T-helper 2 cell treated with Interferon-gamma antibody and Interleukin-4, amounts not matched to agents 100 ng/mL and 5 ng/mL, for 36 hours (primary cell): ENCODE data around the gene ZBTB24. TPM values are rescaled to one million over a fixed set of nuclear protein-coding genes. Genes with fewer than 3 reads are reported as not detected.

ENCODE experiments used
- intact Hi-C: fragments of 100-400 bp; cut with micrococcal nuclease; formaldehyde crosslinking; loops from one replicate; pipeline ENCODE4 v1.15.1; 2023
- total RNA-seq: library from RNA; stranded (reverse); gene quantifications from 2 replicates; pipeline ENCODE4 v1.2.3, GENCODE V29; 2022

The ZBTB24 gene
- total RNA-seq, 1 donor from 2014 or later: 25.0 TPM

DNA sequence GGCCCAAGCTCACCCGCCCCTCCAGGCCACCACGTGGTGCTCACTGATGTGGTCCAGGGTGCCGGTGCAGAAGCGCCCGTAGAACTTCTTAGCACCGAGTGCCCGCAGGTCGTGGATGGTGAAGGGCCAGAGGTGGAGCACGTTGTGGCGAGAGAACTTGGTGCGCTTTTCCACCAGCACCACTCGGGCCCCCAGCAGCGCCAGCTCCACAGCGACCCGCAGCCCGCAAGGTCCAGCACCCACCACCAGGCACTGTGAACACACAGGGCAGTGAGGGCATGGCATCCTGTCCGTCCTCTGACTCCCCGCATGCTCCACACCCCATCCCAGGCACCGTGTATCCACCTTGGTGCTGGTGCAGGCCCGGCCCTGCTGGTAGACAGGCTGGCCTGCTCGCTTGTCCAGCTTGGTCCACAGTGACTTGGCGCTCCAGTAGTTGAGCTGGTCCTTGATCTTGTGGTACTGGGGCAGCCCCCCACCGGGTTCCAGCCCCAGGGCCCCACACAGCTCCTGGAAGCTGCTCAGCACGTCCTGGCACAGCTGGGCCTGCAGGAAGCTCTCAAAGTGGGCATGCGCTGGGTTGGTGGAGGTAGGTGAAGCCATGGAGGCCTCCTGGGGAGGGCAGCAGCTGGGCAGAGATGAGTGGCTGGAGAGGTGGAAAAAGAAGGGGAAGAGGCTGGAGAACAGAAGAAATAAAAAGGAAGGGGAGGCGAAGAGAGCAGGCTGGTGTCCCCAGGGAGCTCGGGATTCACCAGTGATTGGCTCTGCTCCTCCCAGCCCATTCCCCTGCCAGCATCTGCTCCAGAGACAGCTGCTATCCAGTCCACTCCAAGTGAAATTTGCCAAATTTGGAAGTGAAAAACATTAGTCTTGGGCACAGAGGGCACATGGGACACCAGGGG lies 29.2 kb downstream of the ZBTB24 start:
- intact Hi-C loops: loop anchor here (1.0 to 2.0 kb wide), 4 partner anchors 13 to 237 kb away; partner anchors contain the start of genes AK9 and FIG4

DNA sequence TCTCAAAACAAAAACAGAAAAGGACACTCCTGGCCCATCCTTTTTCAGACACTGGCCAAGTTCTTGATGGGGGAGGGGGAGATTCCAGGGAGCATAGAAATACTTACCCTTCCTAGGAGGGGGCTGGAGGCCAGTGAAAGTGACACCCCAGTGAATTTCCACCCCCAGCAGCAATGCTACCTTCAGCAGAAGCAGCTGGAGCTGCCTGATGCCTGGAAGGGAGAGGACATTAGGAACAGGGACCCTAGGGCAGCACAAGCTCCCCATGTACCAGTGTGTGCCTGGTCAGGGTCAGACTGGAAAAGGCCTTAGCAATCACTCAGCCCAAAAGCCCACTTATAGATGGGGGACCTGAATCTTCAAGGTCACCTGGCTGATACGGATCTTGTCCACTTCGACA lies 29.9 kb downstream of the ZBTB24 start:
- intact Hi-C loops: no loop called here

DNA sequence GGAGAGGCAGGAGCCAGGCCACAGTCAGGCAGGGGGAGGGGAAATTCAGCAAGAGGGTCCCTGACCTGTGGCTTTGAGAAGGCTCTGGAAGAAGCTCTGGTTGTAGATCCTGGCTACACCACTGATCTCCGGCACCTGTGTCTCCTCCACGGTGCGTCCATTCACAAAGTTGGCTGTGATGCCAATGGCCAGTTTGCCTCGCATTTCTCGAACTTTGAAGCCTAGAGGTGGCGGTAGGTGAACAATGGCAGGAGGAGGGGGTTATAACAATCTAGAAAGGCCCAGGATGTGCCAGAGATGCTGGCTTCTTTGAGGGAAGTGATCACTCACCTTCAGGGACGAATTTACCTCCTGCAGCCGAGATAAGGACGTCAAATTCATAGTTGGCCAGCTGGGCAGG lies 30.8 kb downstream of the ZBTB24 start:
- intact Hi-C loops: no loop called here

DNA sequence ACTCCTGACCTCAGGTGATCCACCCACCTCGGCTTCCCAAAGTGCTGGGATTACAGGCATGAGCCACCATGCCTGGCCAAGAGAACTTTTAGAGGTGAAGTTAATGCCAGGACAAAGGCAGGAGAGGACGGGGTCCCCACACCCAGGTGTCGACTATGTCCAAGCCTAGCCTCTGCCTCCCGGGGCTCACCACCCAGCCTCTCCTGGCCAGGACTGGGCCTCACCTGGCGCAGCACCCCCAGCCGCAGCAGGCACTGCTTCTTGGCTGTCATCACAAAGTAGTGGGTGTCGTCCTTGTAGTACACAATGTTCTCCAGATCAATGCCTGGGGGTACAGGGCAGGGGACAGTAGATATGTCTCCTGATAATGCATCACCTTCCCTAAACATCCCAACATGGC lies 31.6 kb downstream of the ZBTB24 start:
- intact Hi-C loops: no loop called here

DNA sequence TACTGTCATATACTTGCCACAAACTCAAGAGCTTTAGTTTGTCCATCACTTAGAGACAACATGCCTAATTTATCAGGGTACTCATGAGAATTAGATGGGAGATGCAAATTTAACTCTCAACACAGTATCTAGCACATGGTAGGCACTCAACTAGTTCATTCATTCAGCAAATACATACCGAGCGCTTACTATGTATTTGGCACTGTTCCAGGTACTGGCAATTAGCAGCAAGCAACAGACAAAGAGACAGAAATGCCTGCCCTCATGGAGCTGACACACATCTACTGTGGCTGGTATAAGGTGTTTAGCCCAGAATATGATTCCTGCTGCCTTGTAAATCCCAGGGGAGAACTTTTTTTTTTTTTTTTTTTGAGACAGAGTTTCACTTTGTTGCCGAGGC lies 32.2 kb downstream of the ZBTB24 start:
- intact Hi-C loops: no loop called here

DNA sequence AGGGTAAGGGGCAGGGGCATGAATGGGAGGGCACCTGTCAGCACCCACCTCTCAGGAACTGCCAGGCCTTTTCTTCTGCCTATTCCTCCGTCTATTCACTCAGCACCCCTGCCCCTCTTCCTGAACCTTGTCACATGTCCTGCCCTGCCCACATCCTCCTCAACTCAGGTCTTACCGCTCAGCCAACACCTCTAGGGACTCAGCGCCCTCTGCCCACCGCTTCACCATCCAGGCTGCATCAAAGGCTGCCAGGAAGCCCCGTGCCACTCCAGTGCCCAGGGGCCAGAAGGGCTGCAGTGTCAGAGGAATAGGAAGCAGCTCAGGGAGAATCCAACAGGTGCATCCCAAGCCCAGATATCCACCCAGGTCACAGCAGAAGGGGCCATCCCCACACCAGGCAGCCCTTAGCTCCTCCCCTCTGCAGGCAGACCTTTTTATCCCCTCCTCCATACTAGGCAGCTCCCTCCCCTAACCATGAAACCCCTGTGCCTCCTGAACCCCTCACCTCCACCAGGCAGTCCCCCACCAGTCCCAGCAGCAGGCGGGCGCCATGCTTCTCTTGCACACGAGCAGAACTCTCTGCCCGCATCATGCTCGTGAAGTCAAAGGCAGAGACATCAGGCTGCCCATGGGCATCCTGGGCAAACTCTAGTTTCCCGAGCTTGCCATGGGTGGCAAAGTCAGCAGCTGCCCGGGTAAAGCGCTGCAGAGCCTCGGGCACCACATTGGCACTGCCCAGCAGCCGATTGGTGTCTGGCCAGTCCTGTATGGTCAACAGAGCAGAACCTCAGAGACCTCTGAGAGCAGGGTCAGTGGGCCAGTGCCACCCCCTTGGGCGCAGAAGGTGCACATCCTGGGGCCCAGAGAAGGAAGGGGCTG lies 33.0 kb downstream of the ZBTB24 start:
- intact Hi-C loops: loop anchor here (10.0 kb wide), 1 partner anchor 265 kb away; no protein-coding TSS in a partner anchor

DNA sequence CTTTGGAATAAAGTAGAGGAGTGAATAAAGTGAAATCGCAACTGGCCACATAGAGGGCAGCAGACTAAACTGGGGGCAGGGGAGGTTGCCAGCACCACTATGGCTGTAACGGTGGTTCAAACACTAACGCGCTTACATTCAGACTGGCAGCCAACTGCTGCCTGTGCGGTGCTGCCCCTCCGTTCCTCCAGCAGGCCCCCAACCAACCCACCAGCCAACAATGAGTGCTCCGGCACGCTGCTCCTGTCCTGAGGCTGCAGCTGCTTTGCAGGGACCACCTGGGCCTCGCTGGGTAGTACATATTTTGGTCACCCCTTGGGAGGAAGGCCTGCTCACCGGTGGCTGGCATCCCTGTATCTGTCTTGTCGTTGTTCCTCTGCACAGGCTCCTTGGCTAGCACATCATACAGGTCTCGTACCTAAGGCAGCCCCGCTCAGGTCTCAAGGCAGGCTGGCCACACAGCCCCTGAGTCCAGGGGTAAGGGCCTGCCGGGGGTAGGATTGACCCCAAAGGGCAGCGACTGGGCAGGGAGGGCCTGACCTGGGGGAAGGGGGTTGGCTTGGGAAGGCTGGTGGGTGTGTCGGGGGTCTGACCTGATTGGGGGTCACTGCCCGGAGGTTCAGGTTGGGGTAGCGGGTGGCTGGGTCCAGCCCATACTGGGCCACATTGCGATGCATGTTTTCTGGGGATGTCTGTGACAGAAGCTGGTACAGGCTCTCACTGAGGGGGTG lies 33.8 kb downstream of the ZBTB24 start:
- intact Hi-C loops: loop anchor here (10.0 kb wide), 1 partner anchor 264 kb away; no protein-coding TSS in a partner anchor

DNA sequence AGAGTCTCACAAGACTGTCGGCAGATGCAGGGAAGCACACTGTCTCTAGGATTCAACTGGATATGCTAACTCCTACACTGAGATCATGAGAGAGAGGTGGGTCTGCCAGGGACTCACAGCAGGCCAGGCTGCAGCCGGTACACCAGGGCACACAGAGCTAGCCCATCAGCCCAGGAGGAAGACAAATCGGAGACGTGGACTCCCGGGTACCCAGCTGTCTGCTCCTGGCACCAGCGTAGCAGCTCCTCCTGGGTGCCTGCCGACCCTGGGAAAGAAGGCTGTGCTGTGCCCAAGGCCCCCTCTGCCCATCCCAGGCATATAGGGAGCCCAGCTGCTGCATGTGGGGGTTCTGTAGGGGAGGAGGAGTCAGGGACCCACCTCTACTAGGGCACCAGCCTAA lies 34.4 kb downstream of the ZBTB24 start:
- intact Hi-C loops: loop anchor here (10.0 kb wide), 1 partner anchor 264 kb away; no protein-coding TSS in a partner anchor

DNA sequence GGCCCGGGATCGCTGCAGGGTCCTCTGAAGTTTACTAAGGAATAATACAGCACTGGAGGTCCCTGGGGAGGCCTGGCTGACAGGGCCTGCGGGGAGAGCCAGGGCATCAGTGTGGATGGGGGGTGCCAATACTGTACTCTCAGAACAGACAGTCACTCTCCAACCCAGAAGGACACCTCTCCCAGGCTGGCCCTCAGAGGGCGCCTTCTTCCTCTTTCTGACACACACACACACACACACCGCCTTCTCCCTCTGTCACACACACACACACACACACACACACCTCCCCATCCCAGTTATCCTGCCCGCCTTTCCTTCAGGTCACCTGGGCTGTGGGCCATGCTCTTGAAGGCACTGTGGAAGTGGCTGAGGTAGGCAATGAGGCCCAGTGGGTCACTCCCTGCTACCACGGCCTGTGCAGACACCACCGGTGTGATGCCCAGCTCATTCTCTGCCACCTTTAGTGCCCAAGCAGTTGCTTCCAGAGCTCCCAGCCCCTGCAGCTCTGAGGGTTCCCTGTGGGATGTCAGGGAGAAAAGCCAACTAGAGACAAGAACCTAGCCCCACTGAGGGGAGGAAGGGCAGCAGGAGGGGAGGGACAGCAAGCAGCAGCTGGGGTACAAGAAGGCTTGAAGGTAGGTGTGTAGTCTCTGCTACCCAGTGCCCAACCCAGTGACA lies 35.0 kb downstream of the ZBTB24 start:
- intact Hi-C loops: loop anchor here (10.0 kb wide), 1 partner anchor 263 kb away; no protein-coding TSS in a partner anchor

DNA sequence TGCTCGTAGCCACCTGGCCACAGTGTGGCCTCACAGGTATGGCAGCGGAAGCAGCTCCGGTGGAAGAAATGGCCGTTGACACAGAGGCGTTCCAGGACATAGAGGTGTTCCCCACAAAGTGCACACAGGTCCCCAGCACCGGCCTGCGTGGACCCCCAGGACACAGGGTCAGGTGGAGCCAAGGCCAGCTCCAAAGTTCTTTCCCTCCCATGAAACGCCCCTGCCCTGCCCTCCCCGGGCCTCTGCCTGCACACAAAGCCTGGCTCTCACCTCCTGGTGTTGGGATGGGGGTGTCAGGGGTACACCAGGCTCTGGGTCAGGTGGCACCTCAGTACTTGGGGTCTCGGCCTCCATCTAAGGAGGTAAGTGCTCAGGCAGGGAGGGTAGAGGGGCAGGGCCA lies 35.9 kb downstream of the ZBTB24 start:
- intact Hi-C loops: loop anchor here (10.0 kb wide), 1 partner anchor 262 kb away; no protein-coding TSS in a partner anchor

DNA sequence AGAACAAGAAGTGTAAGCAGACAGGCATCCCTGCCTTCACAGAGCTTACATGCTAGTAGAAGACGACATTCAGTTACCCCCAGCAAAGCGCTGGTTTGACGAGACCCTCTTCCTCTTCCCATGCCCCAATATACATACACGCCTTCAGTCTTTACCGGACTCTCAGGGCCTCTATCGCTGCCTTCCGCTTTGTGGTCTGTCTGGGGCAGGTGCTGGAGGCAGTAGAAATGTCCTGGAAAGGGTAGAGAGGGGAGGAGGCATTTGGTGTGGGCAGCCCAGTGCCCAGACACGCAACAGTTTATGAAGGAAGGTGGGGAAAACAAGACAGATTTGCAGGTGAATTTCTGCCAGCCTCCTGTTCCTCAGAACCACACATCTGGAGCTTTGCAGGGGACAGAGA lies 36.5 kb downstream of the ZBTB24 start:
- intact Hi-C loops: loop anchor here (10.0 kb wide), 1 partner anchor 262 kb away; no protein-coding TSS in a partner anchor

DNA sequence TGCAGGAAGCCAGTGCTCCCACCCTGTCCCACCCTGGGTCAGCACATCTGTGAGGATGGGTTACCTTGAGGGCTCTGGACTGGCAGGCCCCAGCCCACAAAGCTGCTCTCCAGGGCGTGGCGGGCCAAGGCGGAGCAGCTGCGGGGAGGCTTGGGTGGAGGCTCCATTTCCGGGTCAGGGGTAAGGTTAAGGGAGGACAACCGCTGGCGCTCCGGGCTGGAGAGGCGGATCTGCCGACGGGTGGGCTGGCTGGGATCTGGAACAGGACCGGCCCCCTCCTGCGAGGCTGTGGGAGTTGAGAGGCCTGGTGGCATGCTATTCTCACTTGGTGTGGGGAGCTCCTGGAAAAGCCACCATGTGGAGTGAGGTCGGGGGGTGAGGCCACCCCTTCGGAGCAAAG lies 36.9 kb downstream of the ZBTB24 start:
- intact Hi-C loops: loop anchor here (10.0 kb wide), 1 partner anchor 261 kb away; no protein-coding TSS in a partner anchor

DNA sequence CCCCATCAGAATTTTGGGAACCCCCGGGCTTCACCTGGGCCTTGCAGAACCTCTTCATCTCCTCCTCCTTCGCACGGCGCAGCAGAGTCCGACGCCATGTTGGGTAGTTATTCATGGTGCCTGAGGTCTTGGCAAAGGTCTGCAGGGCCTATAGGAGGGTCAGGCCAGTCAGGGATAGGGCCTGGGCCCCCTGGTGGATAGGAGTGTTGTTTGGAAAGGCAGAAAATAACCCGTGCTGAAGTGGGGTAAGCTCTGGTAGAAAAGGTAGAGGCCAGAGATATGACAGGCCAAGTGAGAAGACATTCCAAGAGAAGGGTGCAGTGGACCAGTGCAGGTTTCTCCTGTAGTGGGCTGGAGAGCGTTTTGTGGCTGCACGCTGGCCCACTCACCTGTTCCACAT lies 37.6 kb downstream of the ZBTB24 start:
- intact Hi-C loops: loop anchor here (10.0 kb wide), 1 partner anchor 261 kb away; no protein-coding TSS in a partner anchor

DNA sequence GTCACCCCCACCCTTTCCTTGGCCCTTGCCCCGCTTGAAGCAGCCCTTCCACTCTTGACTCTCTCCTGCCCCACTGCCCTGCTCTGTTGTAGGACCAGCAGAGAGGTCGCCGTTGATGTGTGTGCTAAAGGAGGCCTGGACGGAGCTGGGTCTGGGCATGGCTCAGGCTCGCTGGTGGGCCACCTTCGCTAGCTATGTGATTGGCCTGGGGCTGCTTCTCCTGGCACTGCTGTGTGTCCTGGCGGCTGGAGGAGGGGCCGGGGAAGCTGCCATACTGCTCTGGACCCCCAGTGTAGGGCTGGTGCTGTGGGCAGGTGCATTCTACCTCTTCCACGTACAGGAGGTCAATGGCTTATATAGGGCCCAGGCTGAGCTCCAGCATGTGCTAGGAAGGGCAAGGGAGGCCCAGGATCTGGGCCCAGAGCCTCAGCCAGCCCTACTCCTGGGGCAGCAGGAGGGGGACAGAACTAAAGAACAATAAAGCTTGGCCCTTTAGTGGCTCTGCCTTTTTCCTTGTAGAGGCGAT lies 39.5 kb downstream of the ZBTB24 start:
- intact Hi-C loops: loop anchor here (10.0 kb wide), 1 partner anchor 259 kb away; no protein-coding TSS in a partner anchor

DNA sequence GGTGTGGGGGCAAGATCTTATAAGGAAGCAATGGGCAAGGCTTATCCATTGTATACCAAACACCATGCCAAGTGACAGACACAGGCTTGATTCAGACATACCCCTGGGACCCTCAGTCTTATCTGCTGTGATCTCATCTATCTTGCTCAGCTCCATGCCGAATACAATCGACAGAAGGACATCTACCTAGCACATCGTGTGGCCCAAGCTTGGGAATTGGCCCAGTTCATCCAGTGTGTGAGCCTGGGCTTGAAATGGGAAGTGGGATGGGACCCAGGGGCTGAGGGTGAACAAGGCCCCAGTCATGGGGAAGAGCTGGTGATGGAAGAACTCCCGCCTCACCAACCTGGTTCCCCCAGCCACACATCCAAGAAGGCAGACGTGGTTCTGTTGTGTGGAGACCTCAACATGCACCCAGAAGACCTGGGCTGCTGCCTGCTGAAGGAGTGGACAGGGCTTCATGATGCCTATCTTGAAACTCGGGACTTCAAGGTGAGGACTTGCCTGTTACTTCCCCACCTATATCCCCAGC lies 40.6 kb downstream of the ZBTB24 start:
- intact Hi-C loops: loop anchor here (10.0 kb wide), 1 partner anchor 258 kb away; no protein-coding TSS in a partner anchor

DNA sequence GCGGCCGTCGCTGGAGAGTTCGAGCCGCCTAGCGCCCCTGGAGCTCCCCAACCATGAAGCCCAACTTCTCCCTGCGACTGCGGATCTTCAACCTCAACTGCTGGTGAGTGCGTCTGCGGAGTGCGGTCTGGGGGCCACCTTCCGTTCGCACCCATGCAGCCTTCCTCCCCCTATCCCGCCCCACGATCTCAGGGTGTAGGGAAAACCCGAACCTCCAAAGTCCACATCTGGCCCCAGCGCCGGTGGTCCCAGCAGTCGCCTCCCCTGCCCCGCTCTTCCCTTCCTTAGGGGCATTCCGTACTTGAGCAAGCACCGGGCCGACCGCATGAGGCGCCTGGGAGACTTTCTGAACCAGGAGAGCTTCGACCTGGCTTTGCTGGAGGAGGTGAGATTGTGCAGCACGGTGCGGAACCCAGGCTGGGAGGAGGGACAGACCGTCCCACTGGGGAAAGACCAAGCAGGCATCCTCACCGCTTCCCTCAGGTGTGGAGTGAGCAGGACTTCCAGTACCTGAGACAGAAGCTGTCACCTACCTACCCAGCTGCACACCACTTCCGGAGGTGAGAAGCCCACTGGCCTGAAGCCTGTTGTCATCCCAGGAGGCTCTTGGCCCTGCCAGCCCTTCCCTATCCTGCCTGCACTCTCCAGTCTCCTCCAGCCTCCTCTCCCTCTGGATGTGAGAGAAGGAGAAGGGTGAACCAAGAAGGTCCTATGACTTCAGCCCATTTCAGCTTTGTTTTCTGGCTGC lies 41.8 kb downstream of the ZBTB24 start:
- intact Hi-C loops: loop anchor here (1.0 to 10.0 kb wide), 2 partner anchors 13 to 256 kb away; no protein-coding TSS in a partner anchor

DNA sequence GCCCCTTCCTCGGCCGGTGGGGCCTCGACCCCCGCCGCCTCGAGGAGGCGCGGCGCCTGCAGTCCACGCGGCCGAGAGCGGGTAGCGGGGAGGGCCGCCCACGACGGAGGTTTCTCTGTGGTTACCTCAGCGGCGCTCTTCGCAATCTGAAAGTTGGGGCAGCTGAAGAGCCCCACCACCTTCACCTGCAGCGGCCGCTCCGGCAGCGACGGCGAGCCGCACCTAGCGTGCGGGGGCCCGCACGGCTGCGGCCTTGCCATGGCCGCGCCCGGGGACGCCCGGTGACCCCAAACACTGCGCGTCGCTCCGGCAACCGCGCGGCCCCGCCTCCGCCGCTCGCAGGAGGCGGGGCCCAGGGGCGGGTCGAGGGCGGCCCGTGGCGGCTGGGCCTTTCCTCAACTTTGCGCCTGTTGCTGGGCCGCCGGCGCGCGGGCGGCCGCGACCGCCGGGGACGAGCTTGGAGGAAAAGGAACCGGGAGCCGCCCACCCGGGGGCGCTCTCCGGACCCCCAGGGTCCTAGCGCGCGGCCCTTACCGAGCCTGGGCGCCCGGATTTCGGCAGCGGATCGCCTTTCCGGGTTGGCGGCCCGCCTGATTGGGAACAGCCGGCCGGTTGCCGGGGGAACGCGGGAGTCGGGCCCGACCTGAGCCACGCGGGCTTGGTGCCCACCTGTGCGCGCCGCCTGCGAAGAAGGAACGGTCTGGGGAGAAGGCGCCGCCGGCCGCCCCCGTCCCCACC lies 42.5 kb downstream of the ZBTB24 start, which contains the start of the genes PPIL6 and SMPD2:
Gene PPIL6, minus strand, starts transcription at position 298 of the 738 bp plus-strand sequence. Its CDS starts 38 bp downstream, at position 260.
Gene SMPD2, plus strand, starts transcription at position 394 of the 738 bp plus-strand sequence. CDS start 398 bp downstream, outside the sequence.
- intact Hi-C loops: loop anchor here (1.0 to 10.0 kb wide), 5 partner anchors 14 to 256 kb away; partner anchors contain the start of genes AK9, CD164, FIG4 and ZBTB24

DNA sequence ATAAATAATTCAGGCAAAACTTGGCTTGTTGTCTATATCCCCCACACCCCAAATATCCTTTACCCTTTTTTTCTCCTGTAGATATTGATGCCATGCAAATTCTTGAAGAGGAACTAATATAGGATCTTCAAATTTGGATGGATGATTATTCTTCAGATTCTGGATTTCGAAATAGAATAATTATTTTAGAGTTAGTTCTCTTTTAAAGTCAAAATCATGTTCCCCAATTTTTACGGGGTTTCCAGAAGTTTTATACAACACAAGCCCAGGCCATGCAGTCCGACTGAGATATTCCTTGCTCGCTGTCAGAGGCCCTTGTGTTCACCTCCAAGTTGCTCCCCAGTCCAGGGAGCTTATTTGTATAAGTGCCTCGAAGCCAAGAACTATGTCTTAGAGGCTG lies 47.0 kb downstream of the ZBTB24 start:
- intact Hi-C loops: no loop called here
